Breast epithelium (tissue), 4 donors: ENCODE measurements around the gene WWTR1. TPM values are rescaled to one million over a fixed set of nuclear protein-coding genes. Genes with fewer than 3 reads are reported as not detected.

Source experiments
- DNase-seq, 2 donors: peaks; one replicate each; pipeline ENCODE4 v3.0.0-alpha.2; 2019; ENCODE audit warnings: low spot score in 2 of 2
- H3K27ac ChIP-seq, 2 donors: fragments of 200-600 bp; sonication (generic) in 1 of 2; one replicate each; pipeline ENCODE4 v1.5.1; 2016 to 2019; ENCODE audit warnings: mild to moderate bottlenecking in 1 of 2
- H3K27me3 ChIP-seq, 2 donors: fragments of 200-600 bp; sonication (generic) in 1 of 2; one replicate each; pipeline versions ENCODE4 v1.5.1 to v1.6.0; 2017 to 2019; ENCODE audit warnings: control low read depth in 1 of 2, mild to moderate bottlenecking in 1 of 2
- H3K36me3 ChIP-seq: fragments of 200-600 bp; one replicate; pipeline ENCODE4 v1.5.1; 2019
- H3K4me1 ChIP-seq, 2 donors: fragments of 200-600 bp; sonication (generic); one replicate each; pipeline ENCODE4 v1.5.1; 2016 to 2019; ENCODE audit warnings: control low read depth in 1 of 2
- H3K4me3 ChIP-seq, 3 donors: fragments of 200-600 bp; sonication (generic); 1 replicate in 2 of 3; 2 replicates in 1 of 3; pipeline ENCODE4 v1.5.1; 2016 to 2019; ENCODE audit warnings: mild to moderate bottlenecking in 3 of 3, moderate library complexity in 2 of 3
- H3K9me3 ChIP-seq, 2 donors: fragments of 200-600 bp; sonication (generic) in 1 of 2; one replicate each; pipeline ENCODE4 v1.5.1; 2016 to 2019; ENCODE audit warnings: control low read depth in 1 of 2
- POLR2A ChIP-seq: fragments of 450-650 bp; IDR thresholded peaks from one replicate; pipeline ENCODE4 v1.6.1; 2016; ENCODE audit warnings: antibody characterized with exemption, mild to moderate bottlenecking, moderate library complexity
- POLR2AphosphoS5 ChIP-seq, 3 donors: sonication (generic); formaldehyde crosslinking; IDR thresholded peaks; one replicate each; pipeline ENCODE4 v1.6.1; 2017; ENCODE audit warnings: antibody characterized with exemption in 3 of 3
- intact Hi-C: fragments of 100-400 bp; cut with DNase I; formaldehyde crosslinking; loops from one replicate; pipeline ENCODE4 v1.15.1; 2023; ENCODE audit warnings: low total_unique reads
- total RNA-seq, 3 donors: library from RNA; depleted of rRNA; stranded (reverse); fragments of >200 nt; gene quantifications; one replicate each; pipeline ENCODE4 v1.1.0, GENCODE V29; 2016
- TF ChIP-seq, protein P1 (sequence below), 3 donors: fragments of 450-650 bp; IDR thresholded peaks; one replicate each; pipeline ENCODE4 v1.5.1; 2016 to 2017; ENCODE audit warnings: antibody characterized with exemption in 3 of 3, mild to moderate bottlenecking in 3 of 3, moderate library complexity in 3 of 3

The WWTR1 gene
- total RNA-seq, 3 donors from 2014 or later: 53.6 to 98.2 (median 91.4) TPM

- TF ChIP-seq POLR2A (no peak), POLR2AphosphoS5 (IDR thresholded peaks at IDR 0.05) (no peak)
- TF ChIP-seq, protein P1, sequence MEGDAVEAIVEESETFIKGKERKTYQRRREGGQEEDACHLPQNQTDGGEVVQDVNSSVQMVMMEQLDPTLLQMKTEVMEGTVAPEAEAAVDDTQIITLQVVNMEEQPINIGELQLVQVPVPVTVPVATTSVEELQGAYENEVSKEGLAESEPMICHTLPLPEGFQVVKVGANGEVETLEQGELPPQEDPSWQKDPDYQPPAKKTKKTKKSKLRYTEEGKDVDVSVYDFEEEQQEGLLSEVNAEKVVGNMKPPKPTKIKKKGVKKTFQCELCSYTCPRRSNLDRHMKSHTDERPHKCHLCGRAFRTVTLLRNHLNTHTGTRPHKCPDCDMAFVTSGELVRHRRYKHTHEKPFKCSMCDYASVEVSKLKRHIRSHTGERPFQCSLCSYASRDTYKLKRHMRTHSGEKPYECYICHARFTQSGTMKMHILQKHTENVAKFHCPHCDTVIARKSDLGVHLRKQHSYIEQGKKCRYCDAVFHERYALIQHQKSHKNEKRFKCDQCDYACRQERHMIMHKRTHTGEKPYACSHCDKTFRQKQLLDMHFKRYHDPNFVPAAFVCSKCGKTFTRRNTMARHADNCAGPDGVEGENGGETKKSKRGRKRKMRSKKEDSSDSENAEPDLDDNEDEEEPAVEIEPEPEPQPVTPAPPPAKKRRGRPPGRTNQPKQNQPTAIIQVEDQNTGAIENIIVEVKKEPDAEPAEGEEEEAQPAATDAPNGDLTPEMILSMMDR (IDR thresholded peaks at IDR 0.05): no peak
- intact Hi-C loops: no loop called here
- DNase-seq: no peak
Measured at GRCh38 chr3:149502438-149502837, 155.4 kb downstream of the WWTR1 start.

GRCh38 chr3:149501524-149501923, 156.3 kb downstream of the WWTR1 start:
- Histone ChIP-seq H3K27ac (no peak overlapping the region), H3K36me3 (no peaks in the 10 kb centered on the region), H3K9me3 (no peaks in the 10 kb centered on the region), H3K4me3 (no peak overlapping the region), H3K4me1 (no peaks in the 10 kb centered on the region), H3K27me3 (no peaks in the 10 kb centered on the region)
- DNase-seq: no peak
- TF ChIP-seq, protein P1 (IDR thresholded peaks at IDR 0.05): no peak
- TF ChIP-seq POLR2AphosphoS5 (IDR thresholded peaks at IDR 0.05) (no peak), POLR2A (no peak)
- intact Hi-C loops: no loop called here

More at GRCh38 chr3:149502438-149502837, 155.4 kb downstream of the WWTR1 start:
- Histone ChIP-seq H3K36me3 (no peaks in the 10 kb centered on the region), H3K27me3 (no peaks in the 10 kb centered on the region), H3K9me3 (no peaks in the 10 kb centered on the region), H3K27ac (no peak overlapping the region), H3K4me3 (no peak overlapping the region), H3K4me1 (no peaks in the 10 kb centered on the region)

- H3K27me3 ChIP-seq: no peaks in the 10 kb centered on the region
- DNase-seq: no peak
- intact Hi-C loops: no loop called here
- no peaks in the 10 kb centered on the region for H3K4me1 ChIP-seq
- TF ChIP-seq POLR2AphosphoS5 (IDR thresholded peaks at IDR 0.05) (no peak), POLR2A (no peak)
- TF ChIP-seq, protein P1 (IDR thresholded peaks at IDR 0.05): no peak
- H3K9me3 ChIP-seq: no peaks in the 10 kb centered on the region
- no peak overlapping the region for H3K27ac ChIP-seq
- H3K36me3 ChIP-seq: no peaks in the 10 kb centered on the region
- H3K4me3 ChIP-seq: no peak overlapping the region
Measured at GRCh38 chr3:149497966-149498670, 159.7 kb downstream of the WWTR1 start.

GRCh38 chr3:149496891-149497290, 160.9 kb downstream of the WWTR1 start:
- no peak for TF ChIP-seq POLR2AphosphoS5 (IDR thresholded peaks at IDR 0.05)
- TF ChIP-seq, protein P1 (IDR thresholded peaks at IDR 0.05): no peak
- Histone ChIP-seq H3K27me3 (no peaks in the 10 kb centered on the region), H3K27ac (no peak overlapping the region), H3K9me3 (no peaks in the 10 kb centered on the region), H3K4me1 (no peaks in the 10 kb centered on the region), H3K4me3 (no peak overlapping the region), H3K36me3 (no peaks in the 10 kb centered on the region)
- intact Hi-C loops: no loop called here
- no peak for DNase-seq

DNA sequence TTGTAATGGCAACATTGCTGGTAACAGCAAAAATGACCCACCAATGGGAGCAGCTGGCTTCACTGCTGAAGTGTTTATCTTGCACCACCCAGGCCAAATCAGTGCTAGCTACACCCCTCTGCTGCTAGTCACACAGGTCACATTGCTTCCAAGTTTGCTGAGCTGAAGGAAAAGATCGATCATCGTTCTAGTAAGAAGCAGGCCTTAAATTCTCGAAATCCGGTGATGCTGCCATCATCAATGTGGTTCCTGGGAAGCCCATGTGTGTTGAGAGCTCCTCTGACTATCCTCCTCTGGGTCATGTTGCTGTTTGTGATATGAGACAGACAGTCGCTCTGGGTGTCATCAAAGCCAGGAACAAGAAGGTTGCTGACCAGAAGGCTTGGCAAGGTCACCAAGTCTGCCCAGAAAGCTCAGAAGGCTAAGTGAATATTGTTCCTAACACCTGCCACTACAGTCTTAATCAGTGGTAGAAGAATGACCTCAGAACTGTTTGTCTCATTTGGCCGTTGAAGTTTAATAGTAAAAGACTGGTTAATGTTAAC, 162.2 kb downstream of the WWTR1 start:
- Histone ChIP-seq H3K27me3 (no peaks in the 10 kb centered on the region), H3K9me3 (no peaks in the 10 kb centered on the region), H3K4me1 (no peaks in the 10 kb centered on the region), H3K27ac (no peak overlapping the region), H3K36me3 (no peaks in the 10 kb centered on the region), H3K4me3 (no peak overlapping the region)
- TF ChIP-seq, protein P1 (IDR thresholded peaks at IDR 0.05): no peak
- TF ChIP-seq POLR2AphosphoS5 (IDR thresholded peaks at IDR 0.05): no peak
- TF ChIP-seq POLR2A: no peak
- intact Hi-C loops: no loop called here
- no peak for DNase-seq
